Activated CD4-positive, alpha-beta T cell treated with anti-CD3 and anti-CD28 coated beads, Interleukin-2, Interleukin-6, amounts not matched to agents 100 ng/mL and 50 ng/mL, durations not matched to agents 16 hours and 8 hours (primary cell): ENCODE measurements around the gene WDFY4.

Source experiments
- DNase-seq: peaks from one replicate; pipeline ENCODE4 v3.0.0-alpha.2; 2020

WDFY4 gene

DNA sequence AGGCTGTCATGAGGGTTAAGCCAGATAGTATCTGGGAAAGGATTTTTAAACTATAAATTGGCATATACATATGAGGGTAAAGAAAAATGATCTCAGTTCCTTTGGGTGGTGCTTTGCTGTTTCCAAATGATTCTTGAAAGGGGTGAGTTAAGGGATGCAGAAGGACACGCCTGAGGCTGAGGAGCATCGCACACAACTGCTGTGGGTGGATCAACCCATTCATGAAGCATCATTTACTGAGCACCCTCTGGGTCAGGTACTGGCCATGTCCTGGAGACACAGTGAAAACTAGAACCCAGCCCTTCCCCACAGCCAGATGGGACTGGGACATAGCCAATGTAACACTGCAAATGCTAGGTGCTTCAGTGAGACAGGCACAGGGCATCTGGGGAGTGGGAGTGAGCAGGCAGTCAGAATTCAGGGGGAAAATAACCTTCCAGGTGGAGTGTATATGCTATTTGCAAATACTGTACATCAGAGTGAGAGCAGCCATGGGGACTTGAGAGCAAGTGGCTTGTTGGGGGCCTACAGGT, 112.1 kb downstream of the WDFY4 start:
- no peak for DNase-seq

DNA sequence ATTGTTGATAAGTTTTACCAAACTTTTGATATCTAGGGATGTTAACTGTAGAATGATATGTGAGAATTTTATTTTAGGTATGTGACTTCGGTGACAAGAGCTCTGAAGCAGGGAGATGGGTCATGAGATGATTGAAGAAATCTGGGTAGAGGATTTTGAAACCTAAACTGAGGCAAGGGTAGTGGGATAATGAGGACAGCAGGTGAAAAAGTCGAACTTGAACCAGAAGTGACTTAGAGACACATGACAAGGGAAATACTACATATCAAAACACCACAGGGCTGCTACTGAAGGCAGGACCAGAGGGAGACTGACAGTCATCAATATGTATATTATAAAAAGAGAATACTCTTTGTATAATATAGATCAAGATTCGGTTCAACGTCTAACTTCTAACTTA, 113.2 kb downstream of the WDFY4 start:
- DNase-seq, result no peak

DNA sequence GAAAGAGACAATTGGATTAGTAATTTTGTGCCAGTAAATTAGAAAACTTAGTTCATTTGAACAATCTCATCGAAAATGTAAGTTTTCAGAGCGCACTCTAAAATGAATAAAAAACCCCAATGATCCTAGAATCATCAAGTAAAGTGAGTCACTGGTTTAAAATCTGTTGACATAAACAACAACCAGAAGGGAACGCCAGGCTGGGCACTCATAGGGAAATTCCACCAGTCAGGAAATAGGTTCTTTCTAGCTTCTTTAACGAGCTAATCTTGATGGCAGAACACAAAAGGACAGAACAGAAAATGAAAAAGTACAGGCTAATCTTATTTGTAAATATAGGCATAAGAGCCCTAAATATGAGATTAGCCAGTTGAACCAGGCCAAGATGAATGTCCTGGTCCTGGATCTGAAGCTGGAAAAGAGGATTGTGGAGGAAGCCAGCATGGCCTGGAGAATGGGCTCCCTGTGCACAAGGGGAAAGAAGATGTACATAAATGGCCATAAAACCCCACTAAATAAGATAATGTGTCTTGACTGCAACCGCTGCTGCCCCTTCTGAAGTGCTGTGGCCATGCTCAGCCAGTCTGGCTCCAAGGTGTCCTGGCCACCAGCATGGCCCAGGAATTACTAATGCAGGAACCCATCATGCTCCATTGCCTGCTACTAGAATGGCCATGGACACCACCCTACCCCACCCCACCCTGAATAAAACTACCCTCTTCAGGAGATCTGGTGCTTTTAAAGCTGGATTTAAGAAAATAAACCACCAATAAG, 114.0 kb downstream of the WDFY4 start:
- no peak for DNase-seq

DNA sequence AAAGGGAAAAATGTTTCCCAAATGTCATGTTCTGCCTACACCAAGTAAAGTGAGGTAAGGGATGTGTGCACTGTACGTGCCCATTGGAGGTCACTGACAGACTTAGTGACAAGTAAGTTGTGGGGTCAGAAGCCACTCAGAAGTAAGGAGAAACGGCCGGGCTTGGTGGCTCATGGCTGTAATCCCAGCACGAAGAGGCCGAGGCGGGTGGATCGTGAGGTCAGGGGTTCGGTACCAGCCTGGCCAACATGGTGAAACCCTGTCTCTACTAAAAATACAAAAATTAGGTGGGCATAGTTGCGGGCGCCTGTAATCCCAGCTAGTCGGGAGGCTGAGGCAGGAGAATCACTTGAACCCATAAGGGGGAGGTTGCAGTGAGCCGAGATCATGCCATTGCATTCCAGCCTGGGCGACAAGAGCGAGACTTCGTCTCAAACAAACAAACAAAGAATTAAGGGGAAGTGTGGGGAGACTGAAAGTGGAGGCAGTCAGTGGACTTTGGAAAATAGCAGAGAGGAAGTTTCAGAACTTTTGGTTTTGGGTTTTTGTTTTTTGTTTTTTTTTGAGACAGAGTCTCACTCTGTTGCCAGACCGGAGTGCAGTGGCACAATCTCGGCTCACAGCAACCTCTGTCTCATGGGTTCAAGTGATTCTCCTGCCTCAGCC, 114.8 kb downstream of the WDFY4 start:
- DNase-seq, result no peak

DNA sequence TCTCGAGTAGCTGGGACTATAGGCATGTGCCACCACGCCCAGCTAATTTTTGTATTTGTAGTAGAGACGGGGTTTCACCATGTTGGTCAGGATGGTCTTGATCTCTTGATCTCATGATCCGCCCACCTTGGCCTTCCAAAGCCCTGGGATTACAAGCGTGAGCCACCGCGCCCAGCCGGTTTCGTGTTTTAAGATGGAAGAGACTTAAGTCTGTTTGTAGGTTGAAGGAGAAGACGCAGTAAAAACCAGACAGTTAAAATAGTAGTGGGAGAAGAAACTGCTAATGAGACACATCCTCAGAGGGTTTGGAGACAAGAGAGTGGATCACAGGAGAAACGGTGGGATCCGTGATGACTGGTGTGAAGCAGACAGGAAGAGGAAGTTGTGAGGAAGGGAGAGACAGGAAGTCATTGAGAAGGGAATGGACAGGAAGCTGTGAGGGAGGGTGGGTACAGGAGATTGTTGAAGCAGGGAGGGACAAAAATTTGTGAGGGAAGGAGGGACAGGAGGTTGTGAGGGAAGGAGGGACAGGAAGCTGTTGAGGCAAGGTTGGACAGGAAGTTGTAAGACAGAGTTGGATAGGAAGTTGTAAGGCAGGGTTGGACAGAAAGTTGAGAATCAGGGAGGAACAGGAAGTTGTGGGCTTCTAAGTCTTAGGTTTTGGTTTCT, 115.5 kb downstream of the WDFY4 start:
- peak; percentile 40 for DNase-seq

DNA sequence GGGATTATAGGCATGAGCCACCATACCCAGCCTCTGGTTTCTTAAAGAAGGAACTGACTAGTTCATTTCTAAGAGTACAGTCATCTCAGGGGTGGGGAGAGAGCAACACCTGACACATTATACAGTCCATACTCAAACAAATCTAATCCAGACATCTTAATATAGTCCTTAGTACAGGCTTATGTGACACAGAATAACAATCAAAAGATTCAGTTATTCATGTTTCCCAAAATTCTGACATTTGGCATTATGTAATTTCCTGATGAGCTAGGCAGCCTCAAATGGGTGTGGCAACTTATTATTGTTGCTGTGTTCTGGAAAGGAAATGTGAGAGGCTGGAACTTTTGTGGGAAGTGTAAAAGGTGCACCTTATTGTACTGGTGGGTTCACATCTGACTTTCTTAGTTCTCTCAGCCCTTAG, 116.3 kb downstream of the WDFY4 start:
- DNase-seq, result no peak

DNA sequence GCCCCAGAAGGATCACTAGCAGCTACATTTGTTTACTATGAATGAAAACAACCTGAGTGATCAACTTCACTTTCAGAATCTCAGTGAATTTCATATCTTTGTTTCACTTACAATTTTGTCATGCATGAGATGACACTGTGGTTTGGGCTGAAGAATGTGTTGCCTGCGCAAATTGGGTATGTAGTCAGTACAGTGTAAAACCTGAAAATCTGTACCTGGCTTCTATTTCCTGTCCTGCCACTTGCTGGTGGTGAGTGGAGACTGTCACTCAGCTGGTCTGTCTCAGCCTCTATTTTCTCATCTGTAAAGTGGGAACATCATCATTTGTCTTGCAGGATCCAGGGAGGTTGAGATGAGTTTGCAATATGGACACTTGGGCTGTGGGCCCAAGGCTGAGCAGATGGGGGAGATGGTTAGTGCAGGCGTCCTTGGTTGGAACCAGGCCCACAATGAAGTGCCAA, 118.0 kb downstream of the WDFY4 start:
- peak; percentile 30 for DNase-seq

DNA sequence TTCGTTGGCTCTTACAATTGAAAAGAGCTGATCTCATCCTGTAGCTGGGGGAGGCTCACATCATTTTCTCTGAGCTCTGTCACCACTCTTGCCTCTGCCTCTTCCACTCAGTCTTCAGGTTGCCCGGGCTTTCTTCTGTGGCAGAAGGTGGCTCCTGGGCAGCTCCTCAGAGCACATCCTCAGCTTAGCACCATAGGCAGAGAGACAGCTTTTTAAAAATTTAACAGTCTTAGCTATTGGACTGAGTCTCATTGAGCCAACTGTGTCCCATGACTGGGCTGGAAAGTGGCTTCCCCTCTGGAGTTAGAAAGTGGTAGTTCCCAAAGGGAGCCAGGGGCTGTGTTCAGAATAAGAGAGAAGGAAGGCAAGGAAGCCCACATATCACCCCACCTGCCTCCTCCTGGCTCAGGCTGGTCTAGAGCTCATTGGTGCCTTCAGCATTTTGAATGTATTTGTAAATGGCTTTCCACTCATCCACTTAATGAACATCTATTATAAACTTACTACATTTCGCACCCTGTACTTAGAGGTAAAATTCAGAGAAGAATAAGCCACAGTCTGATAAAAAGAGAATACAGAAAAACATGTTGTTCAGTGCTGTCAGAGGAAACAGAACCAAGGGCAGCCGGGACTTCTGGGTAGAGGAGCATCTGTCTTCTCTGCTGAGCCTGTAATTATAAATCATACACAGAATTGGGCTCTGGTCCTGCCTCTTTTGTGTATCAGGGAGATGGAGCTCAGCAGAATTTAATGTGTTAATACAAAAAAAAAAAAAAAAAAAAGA, 119.3 kb downstream of the WDFY4 start:
- DNase-seq, result no peak

DNA sequence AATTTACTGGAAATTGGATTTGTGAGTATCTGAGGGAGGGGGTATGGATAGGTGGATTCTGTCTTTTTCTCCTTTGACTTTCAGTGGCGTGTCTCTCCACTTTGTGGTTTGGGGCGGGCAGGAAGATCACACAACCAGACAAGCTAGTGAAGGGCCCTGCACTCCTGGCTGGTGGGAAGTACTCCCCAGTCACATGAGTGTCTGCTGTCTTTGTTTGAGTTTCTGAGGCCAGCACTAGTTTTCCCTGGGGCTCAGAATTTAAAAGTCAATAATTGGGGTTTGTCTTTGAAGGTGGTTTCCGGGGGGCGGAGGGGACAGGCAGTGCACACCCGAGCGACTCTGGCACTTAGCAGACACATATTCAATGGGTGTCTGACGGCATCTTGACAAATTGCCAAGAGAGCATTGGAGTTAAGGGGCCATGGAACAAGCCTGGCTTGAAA, 120.1 kb downstream of the WDFY4 start:
- no peak for DNase-seq

DNA sequence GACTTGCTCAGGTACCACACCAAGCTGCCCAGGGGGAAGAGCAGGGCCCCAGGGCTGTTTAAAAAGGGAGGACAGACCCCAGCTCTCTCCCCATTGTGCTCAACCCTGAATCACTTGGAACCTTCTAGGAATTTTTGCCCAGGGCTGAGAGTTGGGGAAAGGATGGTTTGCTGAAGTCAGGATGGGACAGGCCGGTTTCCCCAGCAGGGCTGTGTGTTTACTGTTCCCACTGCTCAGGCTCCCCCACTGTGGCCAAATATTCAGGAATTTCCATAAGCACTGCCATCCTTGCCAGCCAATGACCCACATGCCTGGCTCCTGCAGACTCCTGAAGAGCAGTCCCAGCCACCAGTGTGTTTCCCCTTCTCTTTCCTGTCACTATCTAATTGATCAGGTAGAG, 120.7 kb downstream of the WDFY4 start:
- DNase-seq, result no peak

DNA sequence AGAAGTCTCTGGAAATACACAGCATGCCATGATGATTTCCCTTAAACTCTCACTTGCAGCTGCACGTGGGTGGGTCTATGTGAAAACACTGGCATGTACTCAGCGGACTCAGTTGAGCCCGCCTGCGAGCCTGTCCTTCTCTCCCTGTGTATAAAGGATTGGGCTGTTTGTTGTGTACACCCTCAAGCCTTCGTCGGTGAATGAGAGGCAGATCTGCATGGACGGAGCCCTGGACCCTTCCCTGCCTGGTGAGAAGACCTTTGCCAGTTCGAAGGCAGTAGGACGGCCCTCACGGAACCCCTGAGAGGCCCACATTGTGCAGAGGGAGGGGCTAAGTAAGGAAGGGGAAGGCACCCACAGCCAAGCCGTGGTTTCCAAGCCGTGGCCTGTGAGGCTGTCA, 121.2 kb downstream of the WDFY4 start:
- no peak for DNase-seq

DNA sequence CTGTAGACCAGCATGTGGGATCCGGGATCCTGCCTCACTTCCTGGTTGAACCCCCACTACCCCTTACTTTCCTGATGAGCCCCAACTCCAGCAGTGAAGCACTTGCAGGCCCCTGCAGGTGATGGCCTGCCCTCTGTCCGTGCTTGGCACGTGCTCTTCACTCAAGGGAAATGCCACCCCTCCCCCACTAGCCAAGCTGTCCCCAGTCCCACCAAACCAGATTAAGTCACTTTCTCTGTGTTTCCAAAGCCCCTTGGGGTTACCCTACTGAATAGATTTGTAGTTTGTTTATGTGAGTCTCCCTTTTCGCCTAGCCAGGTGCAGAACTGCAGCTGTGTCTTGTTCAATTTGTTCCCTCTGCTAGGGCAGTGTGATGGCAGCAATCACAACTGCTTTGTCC, 121.7 kb downstream of the WDFY4 start:
- DNase-seq, result no peak

DNA sequence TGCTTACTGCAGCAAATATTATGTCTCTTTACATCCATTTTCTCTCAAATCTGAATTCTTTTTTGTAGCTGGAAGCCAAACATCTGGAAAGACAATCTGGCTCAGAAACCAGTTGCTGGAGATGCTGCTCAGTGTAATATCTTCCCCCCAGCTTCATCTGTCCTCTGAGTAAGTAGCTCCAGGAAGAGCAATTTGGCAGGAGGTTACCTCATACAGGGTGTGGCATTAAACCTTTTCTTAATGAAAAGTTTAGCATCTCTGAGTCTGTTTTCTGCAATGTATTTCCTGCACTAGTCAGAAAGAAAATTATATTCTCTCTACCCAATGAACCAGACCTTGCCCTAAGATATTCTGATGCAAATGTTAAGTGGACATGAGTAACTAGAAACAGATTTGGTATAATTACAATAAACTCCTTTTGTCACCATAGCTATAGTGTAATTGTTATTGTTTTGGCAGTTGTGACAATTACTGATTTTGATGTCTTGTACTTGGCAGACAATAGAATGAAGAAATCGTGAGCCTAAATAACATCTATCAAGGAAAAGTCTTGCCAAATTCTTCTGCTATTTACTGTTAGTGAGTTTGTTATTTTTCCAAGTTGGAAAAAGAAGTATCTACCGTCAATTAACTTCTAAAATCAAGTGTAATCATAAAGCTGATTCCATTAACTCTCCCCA, 123.3 kb downstream of the WDFY4 start:
- no peak for DNase-seq

DNA sequence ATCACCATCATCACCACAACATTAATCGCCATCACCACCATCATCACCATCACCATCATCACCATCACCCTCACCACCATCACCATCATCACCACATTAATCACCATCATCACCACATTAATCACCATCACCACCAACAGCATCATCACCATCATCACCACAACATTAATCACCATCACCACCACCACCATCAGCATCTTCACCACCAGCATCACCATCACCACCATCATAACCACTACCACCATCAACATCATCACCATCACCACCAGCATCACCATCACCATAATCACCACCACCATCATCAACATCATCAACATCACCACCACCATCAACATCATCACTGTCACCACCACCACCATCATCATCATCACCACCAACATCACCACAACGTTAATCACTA, 124.6 kb downstream of the WDFY4 start:
- DNase-seq, result no peak

DNA sequence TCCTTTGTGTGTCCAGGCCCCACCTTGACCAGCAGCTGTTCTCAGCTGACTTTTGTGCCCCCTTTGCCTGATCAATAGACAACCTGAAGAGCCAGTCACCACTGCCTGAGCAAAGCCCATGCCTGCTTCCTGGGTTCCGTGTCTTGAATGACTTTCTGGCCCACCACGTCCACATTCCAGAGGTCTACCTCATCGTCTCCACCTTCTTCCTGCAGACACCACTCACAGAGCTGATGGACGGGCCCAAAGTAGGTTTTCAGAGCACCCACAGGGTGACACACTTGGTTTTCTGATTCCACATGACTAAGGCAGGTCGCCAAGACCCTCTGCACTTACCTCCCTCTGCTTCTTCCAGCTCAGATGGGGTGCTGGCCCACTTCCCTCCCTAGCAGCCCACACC, 126.8 kb downstream of the WDFY4 start:
- DNase-seq, result no peak

DNA sequence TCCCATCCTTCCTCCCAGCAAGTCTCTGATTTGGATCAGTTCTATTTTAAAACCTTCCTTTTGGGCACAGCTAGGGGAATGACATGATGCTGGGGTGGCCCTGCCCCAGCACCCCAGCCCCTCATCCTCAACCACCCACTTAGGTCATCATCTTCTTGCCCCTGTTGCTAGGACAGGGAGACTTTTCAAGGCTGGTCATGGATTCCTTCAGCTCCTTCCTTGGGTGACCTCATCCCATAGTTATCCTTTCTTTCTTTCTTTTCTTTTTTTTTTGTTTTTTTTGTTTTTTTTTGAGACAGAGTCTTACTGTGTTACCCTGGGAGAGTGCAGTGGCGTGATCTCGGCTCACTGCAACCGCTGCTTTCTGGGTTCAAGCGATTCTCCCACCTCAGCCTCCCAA, 127.2 kb downstream of the WDFY4 start:
- no peak for DNase-seq

DNA sequence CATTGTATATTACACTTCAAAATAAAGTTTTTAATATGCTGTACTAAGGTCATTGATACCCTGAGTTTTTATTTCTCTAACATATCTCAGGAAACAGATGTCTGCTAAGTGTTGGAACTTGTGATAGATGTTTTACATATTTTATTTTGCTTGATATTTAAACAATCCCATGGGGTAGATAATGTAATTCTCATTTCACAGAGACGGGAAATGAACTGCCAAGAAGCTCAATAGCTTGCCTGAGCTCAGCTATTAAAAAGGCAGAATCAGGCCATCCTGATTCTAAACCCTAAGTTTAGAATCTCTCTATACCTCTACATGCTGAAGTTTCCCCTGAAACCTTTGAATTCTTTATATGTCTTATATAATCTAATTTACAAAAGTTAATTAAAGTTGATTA, 128.6 kb downstream of the WDFY4 start:
- no peak for DNase-seq

DNA sequence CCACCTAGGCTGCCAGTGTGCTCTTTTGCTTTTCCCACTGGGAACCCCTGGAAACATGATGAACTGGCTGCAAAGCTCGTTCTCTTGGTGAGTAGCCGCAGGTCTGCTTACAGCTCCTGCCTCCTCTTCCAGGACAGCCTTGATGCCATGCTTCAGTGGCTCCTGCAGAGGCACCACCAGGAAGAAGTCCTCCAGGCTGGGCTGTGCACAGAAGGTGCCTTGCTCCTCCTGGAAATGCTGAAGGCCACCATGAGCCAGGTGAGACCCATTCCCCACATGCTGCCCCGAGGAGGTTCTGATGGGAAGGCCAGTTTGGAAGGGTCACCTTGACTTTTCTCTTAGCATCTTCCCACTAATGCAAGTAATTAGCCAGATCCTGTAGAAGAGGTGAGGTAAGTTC, 129.2 kb downstream of the WDFY4 start:
- DNase-seq, result no peak

DNA sequence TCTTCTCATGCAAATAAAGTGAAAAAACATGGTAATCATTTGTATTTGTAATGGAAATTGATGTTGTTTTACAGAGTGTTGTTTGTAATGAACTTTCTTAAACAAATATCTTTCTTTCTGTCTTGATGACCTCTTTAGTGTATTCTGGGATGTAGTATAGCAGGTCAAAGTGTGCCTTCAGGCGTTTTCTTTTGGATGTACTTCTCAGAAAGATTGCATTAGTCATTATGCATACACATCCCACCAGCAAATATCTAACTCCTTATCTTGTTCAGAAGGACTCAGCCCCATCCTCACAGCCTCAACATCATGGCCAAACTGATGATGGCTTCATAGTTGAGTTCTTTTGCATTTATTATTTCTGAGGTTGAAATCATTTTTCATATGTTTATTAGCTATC, 130.3 kb downstream of the WDFY4 start:
- no peak for DNase-seq

DNA sequence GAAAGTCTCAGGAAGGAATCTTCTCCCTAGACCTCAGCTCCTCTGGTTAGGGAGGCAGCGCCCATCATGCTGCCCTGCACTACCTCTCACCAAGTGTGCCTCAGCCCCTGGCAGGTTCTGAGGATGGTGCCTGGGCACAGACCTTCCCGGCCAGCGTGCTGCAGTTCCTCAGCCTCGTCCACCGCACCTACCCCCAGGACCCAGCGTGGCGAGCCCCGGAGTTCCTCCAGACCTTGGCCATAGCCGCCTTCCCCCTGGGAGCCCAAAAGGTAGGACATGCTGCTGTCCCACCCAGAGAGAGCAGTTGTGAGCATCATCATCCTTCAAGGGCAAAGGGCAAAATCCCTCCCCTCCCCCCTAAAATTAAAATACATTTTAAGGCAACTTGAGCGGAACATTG, 132.5 kb downstream of the WDFY4 start:
- no peak for DNase-seq

DNA sequence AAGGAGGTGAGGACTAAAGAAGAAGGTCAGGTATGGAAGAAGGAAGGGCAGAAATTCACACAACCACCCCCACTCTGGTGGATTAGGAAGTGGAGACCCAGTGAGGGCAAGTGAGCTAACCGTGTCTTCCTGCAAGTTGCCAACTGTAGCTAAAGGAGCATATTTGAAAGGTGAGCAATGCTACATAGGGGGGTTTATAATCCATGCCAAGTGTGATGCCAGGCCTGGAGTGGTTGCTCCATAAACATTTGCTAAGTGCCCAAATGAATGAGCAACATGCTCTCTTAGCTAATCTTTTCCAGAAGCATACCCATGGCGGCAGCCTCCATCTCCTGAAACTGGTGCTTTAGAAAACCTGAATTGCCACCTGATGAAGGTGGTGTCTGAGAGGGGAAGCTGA, 133.4 kb downstream of the WDFY4 start:
- no peak for DNase-seq

DNA sequence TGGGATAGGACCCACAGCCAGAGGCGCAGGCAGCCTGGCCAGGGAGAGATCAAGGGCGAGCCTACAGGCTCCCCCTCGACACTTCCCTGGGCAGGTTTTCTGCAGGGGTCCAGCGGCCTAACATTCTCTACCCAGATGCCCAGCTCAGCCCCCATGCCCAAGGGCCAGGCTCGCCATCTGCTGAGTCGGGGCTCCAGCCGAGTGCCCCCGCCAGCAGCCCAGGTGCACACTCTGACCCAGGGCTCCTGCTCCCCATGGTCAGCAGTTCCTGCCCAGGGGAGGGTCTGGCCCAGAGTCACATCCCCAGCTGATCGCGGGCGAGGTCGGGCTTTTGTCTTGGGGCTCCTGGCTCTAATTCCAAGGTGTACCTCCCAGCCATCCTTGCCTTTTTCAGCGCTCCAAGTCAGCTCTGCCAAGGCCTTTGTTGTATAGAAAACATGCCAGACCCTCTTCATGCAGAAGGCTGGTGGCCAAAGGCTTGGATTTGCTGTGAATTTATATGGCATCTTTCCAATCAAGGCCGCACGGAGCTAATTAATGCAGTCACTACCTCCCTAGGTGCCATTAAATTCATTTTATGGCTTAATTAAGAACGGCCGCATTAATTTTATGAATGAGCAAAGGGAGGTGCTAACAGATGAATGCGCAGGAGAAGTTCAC, 134.3 kb downstream of the WDFY4 start:
- DNase-seq, result no peak
